ENCODE results near the gene TAF11L10. TPM values are rescaled to one million over a fixed set of nuclear protein-coding genes. Genes with fewer than 3 reads are reported as not detected.
"Not testable (repeated sequence)": the region's sequence is repeated elsewhere in the genome, so short reads cannot be mapped to it uniquely, and the experiment has no call there.

TAF11L10 gene
- total RNA-seq, 6 experiments from 2014 or later = not detected

DNA sequence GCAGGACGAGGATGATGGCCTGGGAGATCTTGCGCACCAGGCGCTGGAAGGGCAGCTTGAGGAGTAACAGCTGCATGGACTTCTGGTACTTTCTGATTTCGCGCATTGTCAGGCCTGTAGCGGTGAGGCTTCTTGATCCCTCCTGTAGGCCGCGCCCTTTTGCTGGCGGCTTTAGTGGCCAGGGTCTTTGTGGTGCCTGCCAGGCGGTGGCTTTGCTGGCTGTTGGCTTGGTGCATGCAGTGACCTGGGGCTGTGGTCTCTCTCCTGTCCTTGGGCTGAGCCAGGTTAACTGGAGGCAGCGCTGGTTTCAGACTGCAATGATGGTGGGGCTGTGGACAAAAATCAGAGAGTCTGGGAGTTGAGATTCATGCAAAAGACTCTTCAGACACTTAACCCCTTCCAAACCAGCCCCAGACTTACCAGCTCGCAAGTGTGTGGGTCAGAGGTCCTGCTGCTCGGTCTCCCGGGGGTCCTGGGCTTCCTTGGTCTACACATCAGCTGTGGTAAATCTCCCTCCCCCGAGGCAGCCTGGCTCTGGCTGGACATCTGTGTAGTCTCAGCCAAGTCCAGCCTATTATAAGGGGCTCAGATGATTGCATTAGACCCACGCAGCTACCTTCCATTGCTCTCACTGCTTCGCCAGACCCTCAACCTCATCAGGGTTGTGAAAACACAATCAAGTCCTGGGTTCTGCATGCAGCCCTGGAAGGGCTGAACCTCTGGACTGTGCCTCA is 17.4 kb upstream of the TAF11L10 start:
- Mint-ChIP-seq H3K27ac (no peak overlapping the region), H3K36me3 (ENCODE audit: low read depth) (no peaks in the 10 kb centered on the region), H3K4me1 (ENCODE audit: low read depth) (no peaks in the 10 kb centered on the region), H3K4me3 (no peak overlapping the region), H3K9me3 (peaks cover 4% of the 10 kb centered on the region; the same call in 1 of the 2 replicates), H3K27me3 (ENCODE audit: insufficient read depth) (no peaks in the 10 kb centered on the region; the same call in 1 of the 2 replicates)
- DNase-seq = no peak
- TF ChIP-seq, protein P1, sequence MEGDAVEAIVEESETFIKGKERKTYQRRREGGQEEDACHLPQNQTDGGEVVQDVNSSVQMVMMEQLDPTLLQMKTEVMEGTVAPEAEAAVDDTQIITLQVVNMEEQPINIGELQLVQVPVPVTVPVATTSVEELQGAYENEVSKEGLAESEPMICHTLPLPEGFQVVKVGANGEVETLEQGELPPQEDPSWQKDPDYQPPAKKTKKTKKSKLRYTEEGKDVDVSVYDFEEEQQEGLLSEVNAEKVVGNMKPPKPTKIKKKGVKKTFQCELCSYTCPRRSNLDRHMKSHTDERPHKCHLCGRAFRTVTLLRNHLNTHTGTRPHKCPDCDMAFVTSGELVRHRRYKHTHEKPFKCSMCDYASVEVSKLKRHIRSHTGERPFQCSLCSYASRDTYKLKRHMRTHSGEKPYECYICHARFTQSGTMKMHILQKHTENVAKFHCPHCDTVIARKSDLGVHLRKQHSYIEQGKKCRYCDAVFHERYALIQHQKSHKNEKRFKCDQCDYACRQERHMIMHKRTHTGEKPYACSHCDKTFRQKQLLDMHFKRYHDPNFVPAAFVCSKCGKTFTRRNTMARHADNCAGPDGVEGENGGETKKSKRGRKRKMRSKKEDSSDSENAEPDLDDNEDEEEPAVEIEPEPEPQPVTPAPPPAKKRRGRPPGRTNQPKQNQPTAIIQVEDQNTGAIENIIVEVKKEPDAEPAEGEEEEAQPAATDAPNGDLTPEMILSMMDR (IDR thresholded peaks at IDR 0.05) = no peak

DNA sequence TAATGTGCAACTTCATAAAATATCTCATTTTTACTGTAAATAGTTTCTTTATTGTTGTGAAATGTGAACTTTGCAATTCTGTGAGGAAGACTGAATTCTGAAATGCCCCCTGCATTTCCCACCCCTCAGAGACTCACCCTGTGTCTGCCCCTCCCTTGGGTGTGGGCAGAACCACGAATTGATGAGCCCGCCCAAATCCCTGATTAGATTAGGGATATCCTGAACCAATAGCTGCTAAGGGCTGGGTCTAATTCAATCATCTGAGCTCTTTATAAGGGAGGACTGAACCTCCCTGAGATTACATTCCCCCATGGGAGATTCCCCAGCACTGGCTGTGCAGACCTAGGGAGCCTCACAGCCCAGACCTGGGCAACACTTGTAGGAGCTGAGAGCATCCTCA is 12.5 kb upstream of the TAF11L10 start, which contains the start of gene TAF11L12:
TAF11L12 (plus strand) TSS at position 301 of the 400 bp plus-strand sequence.
- not testable (repeated sequence) for H3K36me3 Mint-ChIP-seq (ENCODE audit: low read depth); DNase-seq; H3K4me1 Mint-ChIP-seq (ENCODE audit: low read depth); H3K27ac Mint-ChIP-seq; H3K4me3 Mint-ChIP-seq; H3K27me3 Mint-ChIP-seq (ENCODE audit: insufficient read depth)
- peaks cover 10% of the 10 kb centered on the region; the same call in 1 of the 2 replicates for H3K9me3 Mint-ChIP-seq

DNA sequence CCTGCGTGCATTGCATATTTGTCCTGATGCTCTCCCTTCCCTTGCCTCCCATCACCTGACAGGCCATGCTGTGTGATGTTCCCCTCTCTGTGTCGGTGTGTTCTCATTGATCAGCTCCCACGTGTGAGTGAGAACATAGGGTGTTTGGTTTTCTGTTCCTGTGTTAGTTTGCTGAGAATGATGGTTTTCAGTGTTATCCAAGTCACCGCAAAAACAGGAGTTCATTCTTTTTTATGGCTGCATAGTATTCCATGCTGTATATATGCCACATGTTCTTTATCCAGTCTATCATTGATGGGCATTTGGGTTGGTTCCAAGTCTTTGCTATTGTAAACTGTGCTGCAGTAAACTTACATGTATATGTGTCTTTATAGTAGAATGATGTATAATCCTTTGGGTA is 9.8 kb upstream of the TAF11L10 start:
- not testable (repeated sequence) for H3K27ac Mint-ChIP-seq; DNase-seq; H3K27me3 Mint-ChIP-seq (ENCODE audit: insufficient read depth); H3K36me3 Mint-ChIP-seq (ENCODE audit: low read depth); H3K4me3 Mint-ChIP-seq; H3K4me1 Mint-ChIP-seq (ENCODE audit: low read depth)
- H3K9me3 Mint-ChIP-seq = peaks cover 14% of the 10 kb centered on the region

DNA sequence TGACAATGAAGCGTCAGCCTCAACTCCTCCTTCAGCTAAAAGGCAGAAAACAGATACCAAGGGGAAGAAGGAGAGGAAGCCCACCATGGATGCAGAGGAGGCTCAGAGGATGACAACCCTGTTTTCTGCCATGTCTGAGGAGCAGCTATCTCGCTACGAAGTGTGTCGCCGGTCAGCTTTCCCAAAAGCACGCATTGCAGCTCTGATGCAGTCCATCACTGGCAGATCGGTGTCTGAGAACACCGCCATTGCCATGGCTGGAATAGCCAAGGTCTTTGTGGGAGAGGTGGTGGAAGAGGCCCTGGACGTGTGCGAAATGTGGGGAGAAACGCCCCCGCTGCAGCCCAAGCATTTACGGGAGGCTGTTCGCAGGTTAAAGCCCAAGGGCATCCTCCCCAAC is 7.3 kb upstream of the TAF11L10 start:
- Mint-ChIP-seq H3K9me3 (peaks cover 10% of the 10 kb centered on the region), H3K36me3 (ENCODE audit: low read depth) (no peaks in the 10 kb centered on the region), H3K27ac (no peak overlapping the region), H3K27me3 (ENCODE audit: insufficient read depth) (peaks cover 2% of the 10 kb centered on the region), H3K4me1 (ENCODE audit: low read depth) (no peaks in the 10 kb centered on the region), H3K4me3 (no peak overlapping the region)
- no peak for DNase-seq
- TF ChIP-seq, protein P1 (IDR thresholded peaks at IDR 0.05) = no peak

DNA sequence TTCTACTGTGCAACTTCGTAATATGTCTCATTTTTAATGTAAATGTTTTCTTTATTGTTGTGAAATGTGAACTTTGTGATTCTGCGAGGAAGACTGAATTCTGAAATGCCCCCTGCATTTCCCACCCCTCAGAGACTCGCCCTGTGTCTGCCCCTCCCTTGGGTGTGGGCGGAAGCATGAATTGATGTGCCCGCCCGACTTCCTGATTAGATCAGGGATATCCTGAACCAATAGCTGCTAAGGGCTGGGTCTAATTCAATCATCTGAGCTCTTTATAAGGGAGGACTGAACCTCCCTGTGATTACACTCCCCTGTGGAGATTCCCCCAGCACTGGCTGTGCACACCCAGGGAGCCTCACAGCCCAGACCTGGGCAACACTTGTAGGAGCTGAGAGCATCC is 6.3 kb upstream of the TAF11L10 start, which contains the start of gene TAF11L11:
TAF11L11 (plus strand) TSS at position 304 of the 400 bp plus-strand sequence.
- H3K4me3 Mint-ChIP-seq; H3K4me1 Mint-ChIP-seq (ENCODE audit: low read depth); H3K27ac Mint-ChIP-seq; H3K27me3 Mint-ChIP-seq (ENCODE audit: insufficient read depth); H3K36me3 Mint-ChIP-seq (ENCODE audit: low read depth); DNase-seq: not testable (repeated sequence)
- peaks cover 10% of the 10 kb centered on the region for H3K9me3 Mint-ChIP-seq

DNA sequence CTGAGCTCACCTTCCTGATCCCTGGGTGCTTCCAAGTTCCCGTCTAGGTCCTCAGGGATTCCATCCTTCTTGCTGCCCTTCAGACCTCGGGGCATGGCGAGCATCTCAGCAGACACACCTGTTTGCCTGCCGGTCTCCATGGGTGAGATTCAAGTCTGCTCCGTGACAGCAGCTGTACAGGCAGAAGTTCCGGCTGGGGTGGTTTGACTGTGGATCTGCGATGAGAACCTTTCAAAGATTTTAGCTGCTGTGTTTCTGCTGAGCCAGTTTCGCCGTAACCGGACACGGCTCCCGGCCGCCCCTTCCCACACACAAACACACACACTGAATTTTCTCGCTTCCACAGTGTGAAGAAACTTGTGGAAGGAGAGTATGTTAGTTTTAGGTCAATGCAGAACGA is 3.4 kb downstream of the TAF11L10 start, which contains the start of gene TAF11L9:
TAF11L9 (minus strand) TSS at position 140 of the 400 bp plus-strand sequence.
- not testable (repeated sequence) for H3K9me3 Mint-ChIP-seq; H3K27ac Mint-ChIP-seq; H3K4me1 Mint-ChIP-seq (ENCODE audit: low read depth)

DNA sequence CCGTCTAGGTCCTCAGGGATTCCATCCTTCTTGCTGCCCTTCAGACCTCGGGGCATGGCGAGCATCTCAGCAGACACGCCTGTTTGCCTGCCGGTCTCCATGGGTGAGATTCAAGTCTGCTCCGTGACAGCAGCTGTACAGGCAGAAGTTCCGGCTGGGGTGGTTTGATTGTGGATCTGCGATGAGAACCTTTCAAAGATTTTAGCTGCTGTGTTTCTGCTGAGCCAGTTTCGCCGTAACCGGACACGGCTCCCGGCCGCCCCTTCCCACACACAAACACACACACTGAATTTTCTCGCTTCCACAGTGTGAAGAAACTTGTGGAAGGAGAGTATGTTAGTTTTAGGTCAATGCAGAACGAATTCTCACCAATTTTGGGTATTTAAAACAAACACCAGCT is 6.8 kb downstream of the TAF11L10 start, which contains the start of gene TAF11L8:
TAF11L8 (minus strand) TSS at position 101 of the 400 bp plus-strand sequence.
- H3K4me1 Mint-ChIP-seq (ENCODE audit: low read depth); H3K9me3 Mint-ChIP-seq; H3K36me3 Mint-ChIP-seq (ENCODE audit: low read depth); H3K27ac Mint-ChIP-seq; H3K4me3 Mint-ChIP-seq; DNase-seq; H3K27me3 Mint-ChIP-seq (ENCODE audit: insufficient read depth): not testable (repeated sequence)

More for the DNA sequence above, 3.4 kb downstream of the TAF11L10 start, which contains the start of gene TAF11L9:
- not testable (repeated sequence) for H3K27me3 Mint-ChIP-seq (ENCODE audit: insufficient read depth); DNase-seq; H3K36me3 Mint-ChIP-seq (ENCODE audit: low read depth); H3K4me3 Mint-ChIP-seq

DNA sequence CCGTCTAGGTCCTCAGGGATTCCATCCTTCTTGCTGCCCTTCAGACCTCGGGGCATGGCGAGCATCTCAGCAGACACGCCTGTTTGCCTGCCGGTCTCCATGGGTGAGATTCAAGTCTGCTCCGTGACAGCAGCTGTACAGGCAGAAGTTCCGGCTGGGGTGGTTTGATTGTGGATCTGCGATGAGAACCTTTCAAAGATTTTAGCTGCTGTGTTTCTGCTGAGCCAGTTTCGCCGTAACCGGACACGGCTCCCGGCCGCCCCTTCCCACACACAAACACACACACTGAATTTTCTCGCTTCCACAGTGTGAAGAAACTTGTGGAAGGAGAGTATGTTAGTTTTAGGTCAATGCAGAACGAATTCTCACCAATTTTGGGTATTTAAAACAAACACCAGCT is 12.0 kb downstream of the TAF11L10 start, which contains the start of gene TAF11L7:
TAF11L7 (minus strand) TSS at position 101 of the 400 bp plus-strand sequence.
- H3K4me1 Mint-ChIP-seq (ENCODE audit: low read depth); H3K4me3 Mint-ChIP-seq; H3K27ac Mint-ChIP-seq; H3K9me3 Mint-ChIP-seq; H3K27me3 Mint-ChIP-seq (ENCODE audit: insufficient read depth); H3K36me3 Mint-ChIP-seq (ENCODE audit: low read depth); DNase-seq: not testable (repeated sequence)

Other genes with a start within 250 kb of the TAF11L10 start
- gene TAF11L2, start 99.6 kb downstream of the TAF11L10 start, total RNA-seq (2021; fragmentation: NEBNext Ultra II Directional; extraction: Animal tissue kit (Norgen Biotek cat#: 25700)) = not detected
- gene TAF11L3, start 79.5 kb downstream of the TAF11L10 start, total RNA-seq (2021; fragmentation: NEBNext Ultra II Directional; extraction: Animal tissue kit (Norgen Biotek cat#: 25700)) = not detected
- not detected for gene TAF11L4, start 76.0 kb downstream of the TAF11L10 start, total RNA-seq (2021; fragmentation: NEBNext Ultra II Directional; extraction: Animal tissue kit (Norgen Biotek cat#: 25700))
- not detected for gene TAF11L5, start 72.6 kb downstream of the TAF11L10 start, total RNA-seq (2021; fragmentation: NEBNext Ultra II Directional; extraction: Animal tissue kit (Norgen Biotek cat#: 25700))
- gene TAF11L6, start 69.2 kb downstream of the TAF11L10 start, total RNA-seq (2021; fragmentation: NEBNext Ultra II Directional; extraction: Animal tissue kit (Norgen Biotek cat#: 25700)) = not detected
- gene TAF11L7, start 12.1 kb downstream of the TAF11L10 start, total RNA-seq (2021; fragmentation: NEBNext Ultra II Directional; extraction: Animal tissue kit (Norgen Biotek cat#: 25700)) = not detected
- not detected for gene TAF11L8, start 6.9 kb downstream of the TAF11L10 start, total RNA-seq (2021; fragmentation: NEBNext Ultra II Directional; extraction: Animal tissue kit (Norgen Biotek cat#: 25700))
- gene TAF11L9, start 3.4 kb downstream of the TAF11L10 start, total RNA-seq (2021; fragmentation: NEBNext Ultra II Directional; extraction: Animal tissue kit (Norgen Biotek cat#: 25700)) = not detected
- not detected for gene TAF11L11, start 6.4 kb upstream of the TAF11L10 start, total RNA-seq (2021; fragmentation: NEBNext Ultra II Directional; extraction: Animal tissue kit (Norgen Biotek cat#: 25700))
- not detected for gene TAF11L12, start 12.6 kb upstream of the TAF11L10 start, total RNA-seq (2021; fragmentation: NEBNext Ultra II Directional; extraction: Animal tissue kit (Norgen Biotek cat#: 25700))
- gene TAF11L13, start 34.3 kb upstream of the TAF11L10 start, total RNA-seq (2021; fragmentation: NEBNext Ultra II Directional; extraction: Animal tissue kit (Norgen Biotek cat#: 25700)) = not detected
- not detected for gene TAF11L14, start 36.6 kb upstream of the TAF11L10 start, total RNA-seq (2021; fragmentation: NEBNext Ultra II Directional; extraction: Animal tissue kit (Norgen Biotek cat#: 25700))